Suppressor macrophage (primary cell): ENCODE results near the gene HACD2.

ENCODE experiments used
- DNase-seq, 4 experiments: peaks; one replicate each; pipeline ENCODE4 v3.0.0-alpha.2; 2020 to 2022

HACD2 gene

DNA sequence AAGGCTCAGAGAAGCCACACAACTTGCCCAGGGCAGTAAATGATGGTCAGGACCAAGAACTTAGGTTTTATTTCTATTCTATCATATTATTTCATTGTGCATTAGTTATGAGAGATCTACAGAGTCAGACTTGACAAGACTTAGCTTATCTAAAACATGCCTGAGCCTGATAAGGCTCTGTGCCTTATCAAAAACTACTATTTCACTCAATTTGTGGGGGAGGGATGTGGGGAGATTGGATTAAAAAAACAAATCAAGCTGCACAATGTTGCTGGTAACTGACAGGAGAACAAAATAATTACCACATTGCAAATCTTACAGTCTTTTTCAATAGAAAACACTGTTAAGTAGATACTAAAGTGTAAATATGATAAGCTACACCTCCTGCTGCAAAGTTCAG lies 16.0 kb downstream of the HACD2 start:
- DNase-seq, result no peak

DNA sequence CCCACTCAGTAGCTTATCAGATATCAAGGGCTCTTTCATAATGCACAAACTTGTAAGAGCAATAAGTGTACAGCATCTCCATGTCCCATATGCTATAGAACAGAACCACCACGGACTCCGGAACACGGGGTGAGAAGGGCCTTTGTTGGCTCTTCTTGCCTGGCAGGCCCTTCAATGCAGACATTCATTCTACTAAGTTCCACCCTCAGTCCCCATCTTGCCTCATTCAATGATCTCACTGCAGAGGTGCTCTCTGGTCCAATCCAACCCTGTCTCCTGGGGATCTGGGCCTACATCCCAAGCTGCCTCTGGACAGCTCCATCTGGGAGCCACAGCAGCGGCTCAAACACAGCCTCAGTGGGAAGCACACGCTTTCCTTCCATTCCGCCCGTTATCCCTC lies 16.8 kb downstream of the HACD2 start:
- no peak for DNase-seq

DNA sequence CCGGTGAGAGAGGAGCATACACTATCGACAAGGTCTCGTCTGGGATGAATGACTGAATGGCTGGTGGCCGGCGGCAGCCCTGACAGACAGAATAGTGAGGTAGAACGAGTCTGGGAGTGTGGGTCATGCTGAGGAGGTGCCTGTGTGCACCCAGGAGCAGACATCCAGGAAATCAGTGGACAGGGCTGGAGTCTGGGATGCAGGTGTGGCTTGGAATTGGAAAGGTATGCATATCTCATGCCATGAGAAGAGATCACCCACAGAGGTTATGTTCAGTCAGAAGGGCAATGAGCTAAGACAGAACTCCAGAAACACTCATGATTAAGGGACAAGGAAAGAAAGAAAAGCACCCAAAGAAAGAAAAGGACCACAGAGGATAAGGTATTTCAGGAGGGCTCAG lies 20.8 kb downstream of the HACD2 start:
- no peak for DNase-seq

DNA sequence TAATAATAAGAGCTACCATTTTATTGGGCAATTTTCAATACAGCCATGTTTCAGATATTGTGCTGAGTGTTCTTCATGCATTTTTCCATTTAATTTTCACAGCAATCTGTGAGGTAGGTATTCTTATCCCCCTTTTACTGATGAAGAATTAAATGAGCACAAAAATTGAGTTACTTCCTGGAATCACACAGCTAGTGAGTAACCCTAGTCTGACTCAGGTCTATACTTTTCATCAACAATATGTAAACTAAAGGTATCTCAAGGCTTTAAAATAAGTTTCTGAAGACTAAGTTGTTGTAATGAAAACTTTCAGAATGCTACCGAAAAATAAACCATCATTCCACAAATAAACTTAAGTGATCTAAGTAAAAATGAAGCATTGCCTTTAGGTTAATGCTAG lies 22.3 kb downstream of the HACD2 start:
- DNase-seq, result no peak

DNA sequence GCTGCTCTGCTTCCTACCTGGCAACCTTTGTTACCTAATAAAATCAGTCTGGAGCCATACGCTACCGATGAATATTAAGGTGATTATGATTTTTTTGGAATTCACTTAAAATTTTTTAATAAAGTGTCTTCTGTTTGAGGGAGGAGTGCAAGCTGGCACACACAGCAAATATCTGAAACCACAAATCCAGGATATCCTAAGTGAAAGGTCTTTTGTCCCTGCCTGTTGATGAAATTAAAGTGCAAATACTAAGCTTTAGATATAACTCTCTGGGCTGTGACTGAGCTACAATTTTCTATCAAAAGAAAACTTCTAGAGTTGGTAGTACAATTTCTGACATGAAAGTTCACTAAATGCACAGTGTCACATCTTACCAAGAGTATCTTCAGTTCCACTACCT lies 23.7 kb downstream of the HACD2 start:
- DNase-seq, result no peak

DNA sequence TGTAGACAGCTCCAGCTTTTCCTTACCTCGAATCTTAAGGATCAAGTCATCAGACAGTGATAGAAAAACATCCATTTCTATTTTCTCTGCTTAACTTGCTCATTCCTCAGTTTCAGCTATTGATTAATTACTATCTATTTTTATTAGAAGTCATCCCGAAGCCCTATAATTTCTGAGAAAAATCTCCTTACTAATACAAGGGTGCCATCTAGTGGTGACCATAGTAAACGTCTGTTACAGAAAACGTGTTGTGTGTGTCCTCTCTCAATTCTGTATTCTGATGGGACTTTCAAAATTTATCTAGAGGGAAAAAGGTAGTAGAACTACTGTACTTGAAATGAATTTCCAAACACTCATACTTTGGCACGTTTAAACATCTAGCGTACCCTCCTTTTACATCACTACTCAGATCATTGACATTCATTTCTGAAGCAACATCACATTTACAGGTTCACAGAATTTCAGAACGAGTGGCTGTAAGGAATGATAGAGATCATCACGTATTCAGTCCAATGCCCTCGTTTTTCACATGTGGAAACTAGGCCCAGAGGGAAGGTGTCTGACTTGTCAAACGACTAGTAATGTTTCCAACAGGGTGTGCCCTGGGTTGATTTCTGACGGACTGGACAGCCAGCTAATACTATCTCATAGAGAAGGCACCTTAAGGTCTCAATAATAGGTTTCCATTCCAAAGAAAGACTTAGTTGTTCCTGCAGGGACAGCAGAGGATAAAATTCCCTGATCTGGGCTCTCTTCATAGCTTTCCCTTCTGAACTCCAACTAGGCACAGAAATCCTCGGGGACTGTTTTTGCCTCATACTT lies 25.6 kb downstream of the HACD2 start:
- DNase-seq, result peak; percentile 28 to 84 (median 62)

DNA sequence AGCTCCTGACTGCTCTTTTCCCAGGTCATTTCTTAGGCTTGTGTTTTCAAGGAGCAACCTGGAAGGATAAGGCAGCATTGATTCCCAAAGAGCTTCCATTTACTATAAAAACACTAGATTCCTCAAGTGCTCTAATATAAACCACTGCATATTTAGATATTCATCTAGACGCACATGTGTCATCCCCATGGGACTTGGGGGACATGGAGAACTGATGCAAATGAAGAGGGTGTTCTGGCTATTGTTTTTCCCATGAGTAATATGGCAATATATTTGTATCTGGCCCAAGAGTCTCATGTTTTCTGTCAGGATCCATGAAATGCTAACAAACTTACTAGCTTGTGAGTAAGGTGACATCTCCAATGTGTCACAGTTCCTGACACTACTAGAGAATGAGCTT lies 31.3 kb downstream of the HACD2 start:
- no peak for DNase-seq

DNA sequence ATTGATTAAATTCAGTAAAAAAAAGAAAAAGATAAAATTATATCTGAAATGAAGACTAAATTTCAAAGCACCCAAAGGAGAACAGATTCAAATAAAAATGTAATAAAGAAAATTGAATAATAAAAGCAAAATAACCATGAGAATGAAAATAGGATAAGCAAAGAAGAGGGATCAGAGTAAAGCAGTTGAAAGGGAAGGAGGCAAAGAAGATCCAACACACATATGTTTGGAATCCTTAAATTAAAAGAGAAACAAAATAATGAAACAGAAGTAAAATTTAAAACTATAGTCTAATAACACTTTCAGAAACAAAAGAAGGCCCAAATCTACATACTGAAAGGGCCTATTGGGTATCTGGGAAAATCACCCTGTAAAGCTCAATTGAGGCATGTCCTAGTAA lies 32.1 kb downstream of the HACD2 start:
- no peak for DNase-seq

DNA sequence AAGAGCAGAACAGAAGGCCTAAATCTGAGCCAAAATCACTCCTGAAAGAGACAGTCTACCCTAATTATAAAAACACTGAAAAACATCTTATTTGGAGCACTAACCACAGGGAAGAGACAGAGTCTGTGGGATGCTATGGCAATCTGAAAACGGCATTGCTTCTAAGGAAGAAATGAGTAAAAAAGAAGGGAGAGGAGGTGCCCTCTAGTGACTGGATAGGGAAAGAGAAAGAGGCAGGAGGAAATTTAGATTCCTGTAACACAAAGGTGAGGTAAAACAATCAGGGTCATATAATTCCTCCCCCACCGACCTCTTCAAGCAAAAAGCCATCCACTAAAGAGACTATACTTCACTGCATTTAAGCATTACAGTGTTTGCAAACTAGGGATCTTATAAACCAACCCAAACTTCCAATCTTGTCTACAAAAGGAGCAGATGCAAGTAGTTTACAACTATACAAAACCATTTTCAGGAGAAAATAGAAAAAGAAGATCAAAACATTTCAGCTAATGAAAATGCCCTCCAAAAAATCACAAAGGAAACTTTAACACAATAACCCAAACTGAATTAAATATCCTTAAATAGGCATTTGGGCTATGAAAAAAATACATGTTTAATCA lies 32.6 kb downstream of the HACD2 start:
- peak in 2 of 4 experiments; percentile 9 to 24 for DNase-seq

DNA sequence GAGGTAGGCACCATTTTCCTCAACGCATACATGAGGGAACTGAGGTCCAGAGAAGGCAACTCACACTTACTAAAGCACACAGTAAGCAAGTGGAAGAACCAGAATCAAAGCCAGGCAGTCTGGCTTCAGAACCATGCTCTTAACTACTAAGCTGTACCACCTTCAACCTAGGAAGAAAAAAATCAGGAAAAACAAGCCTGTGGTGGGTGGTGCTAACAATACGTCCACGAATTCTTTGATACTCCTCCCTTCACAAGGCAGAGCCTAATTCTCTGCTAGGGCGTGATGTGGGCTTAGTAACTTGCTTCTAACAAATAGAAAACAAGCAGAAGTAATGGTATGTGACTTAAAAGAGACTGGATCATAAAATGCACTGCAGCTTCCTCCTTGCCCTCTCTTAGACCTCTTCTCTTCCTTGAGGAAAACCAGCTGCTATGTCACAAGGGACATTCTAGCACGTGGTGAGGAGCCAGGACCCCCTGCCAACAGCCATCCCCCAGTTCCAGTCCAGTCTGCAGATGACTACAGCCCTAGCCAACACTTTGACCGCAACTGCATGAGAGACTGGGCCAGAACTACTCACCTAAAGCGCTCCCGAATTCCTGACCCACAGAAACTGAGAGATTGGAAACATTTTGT lies 36.9 kb downstream of the HACD2 start:
- DNase-seq, result no peak

DNA sequence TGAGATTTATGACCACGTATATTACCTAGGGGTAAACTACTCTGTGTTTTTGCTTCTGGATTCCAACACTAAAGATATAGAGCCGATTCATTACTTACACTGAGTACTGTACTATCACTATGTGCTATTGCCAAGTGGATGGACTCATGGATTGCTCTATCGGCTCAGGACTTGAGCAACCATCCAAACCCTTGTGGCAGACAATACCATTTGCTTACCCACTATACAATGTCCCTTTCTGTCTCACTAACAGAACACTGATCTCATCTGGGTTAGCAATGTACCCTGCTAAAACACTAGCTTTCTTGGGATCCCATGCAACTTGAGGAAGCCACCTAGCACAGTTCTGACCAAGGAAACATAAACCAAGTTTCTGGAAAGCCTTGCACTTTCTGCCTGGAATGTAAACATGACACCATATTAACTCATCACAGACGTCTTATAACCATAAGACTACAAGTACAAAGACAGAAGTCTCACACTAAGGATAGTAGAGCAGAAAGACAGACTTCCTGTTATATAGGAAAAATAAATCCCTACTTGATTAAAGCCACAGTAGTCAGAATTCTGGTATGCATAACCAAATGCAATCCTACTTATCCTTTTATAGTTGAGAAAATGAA lies 38.6 kb downstream of the HACD2 start:
- DNase-seq, result no peak

DNA sequence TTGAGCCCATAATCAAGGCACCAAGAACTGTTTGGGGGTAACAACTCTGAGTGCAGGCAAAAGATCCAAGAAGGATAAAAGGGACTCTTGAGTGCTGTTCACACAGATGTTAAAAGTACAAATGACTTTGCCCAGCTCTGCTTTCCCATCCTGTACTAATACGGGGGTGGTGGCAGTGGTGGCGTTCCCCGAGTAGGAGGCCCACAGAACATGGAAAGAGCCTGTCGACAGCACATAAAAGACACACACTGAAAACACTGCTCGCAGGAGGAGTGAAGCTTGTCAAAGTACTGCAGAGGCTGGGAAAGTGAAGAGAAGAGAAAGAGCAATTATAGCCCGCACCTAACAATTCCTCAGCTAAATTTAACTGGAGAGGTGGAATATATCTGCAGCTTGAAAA lies 40.9 kb downstream of the HACD2 start:
- DNase-seq, result no peak

DNA sequence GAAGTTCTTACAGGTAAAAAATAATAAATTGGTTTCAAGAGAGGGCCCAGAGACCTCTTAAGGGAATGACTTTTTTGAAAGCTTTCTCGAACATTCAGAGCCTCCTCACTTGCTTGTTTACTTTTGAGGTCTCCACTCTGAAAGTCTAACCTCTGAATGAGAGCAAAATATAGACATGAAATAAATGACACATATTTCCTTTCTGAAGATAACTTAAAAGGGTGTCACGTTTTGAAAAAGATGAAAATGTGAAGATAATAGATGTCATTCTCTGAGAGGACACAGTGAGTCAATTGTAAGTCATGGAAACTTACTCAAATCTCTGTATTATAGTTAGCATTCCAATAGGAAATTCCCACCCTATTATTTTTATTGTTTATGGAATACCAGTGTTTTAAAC lies 44.6 kb downstream of the HACD2 start:
- no peak for DNase-seq

DNA sequence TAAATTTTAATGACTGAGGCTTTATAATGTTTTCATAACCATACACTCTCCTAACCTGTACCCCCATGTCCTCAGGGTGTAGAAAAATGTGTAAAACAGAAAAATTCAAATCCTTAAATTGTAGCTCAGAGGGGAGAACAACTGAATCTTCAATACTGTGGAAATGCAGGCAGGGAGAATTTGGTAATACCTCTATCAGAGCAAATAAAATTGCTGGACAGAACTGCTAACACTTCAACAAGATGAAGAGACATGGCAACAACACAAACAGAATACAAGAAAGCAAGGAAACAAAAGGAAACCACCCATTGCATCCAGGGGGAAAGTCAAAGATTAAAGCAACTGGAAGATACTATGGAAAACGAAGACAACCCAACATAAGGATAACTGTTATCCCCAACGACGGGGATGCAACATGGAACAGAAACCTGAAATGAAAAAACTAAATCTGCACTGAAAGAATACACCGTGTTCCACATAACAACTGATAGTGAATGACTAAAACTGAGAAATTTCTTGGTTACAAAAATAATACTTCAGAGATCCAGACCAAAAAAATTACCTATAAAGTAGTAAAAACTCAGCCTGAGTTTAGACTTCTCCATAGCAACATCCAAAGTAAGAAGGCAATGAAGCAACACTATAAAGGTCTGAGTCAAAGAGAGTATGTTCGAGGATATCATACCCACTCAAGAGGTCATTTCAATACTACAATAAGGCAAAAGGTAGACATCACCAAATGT lies 48.5 kb downstream of the HACD2 start:
- DNase-seq, result no peak

DNA sequence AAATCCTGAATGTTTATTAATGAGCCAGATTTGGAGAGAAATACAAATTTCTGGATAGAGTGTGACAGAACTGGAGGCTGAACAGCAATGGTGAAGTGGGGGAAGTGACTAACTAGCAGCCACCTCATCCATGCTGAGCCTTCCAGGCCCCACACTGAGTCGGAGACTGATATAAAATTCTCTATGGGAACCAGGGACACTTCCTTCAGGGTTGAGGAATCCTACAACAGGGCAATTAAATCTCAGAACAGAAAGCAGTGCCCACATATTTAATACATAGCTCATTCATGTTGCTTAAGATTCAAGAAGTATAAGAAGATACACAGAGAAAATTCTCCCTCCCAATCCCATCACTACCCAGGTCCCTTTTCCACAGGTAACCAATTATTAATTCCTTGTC lies 49.3 kb downstream of the HACD2 start:
- DNase-seq, result no peak

DNA sequence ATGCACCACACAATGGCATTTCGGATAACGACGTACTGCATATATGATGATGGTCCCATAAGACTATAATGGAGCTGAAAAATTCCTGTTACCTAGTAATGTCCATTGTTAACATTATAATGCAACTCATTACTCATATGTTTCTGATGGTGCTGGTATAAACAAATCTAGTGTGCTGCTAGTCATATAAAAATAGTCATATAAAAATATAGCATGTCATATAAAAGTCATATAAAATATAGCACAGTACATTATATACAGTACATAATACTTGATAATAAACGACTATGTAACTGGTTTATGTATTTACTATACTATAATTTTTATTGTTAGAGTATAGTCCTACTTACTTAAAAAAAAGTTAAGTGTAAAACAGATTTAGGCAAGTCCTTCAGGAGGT lies 50.6 kb downstream of the HACD2 start:
- no peak for DNase-seq

DNA sequence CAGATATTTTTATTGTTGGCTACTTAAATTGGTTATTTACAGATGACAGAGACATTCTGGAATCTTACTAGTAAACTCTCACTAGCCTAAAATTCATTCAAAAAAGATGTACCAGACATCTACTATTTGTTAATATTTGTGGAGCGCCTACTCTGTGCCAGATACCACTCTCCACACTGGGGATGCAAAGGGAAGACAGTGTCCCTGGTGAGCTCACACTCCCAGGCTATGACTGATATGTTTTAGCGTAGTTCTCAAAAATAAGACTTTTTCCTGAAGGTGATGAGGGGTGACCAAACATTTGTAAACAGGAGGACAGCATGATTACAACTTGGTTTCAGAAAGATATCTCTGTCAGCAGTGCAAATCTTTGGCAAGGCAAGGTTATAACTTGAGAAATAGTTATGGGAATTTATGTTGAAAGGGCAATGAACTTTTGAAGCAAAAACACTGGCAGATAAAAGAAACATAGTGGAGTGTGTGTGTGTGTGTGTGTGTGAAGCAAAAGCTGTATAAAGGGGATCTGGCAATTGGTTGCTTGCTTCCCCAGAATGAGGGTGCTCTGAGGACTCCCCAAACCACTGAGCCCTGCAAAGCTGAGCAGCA lies 51.2 kb downstream of the HACD2 start:
- no peak for DNase-seq

DNA sequence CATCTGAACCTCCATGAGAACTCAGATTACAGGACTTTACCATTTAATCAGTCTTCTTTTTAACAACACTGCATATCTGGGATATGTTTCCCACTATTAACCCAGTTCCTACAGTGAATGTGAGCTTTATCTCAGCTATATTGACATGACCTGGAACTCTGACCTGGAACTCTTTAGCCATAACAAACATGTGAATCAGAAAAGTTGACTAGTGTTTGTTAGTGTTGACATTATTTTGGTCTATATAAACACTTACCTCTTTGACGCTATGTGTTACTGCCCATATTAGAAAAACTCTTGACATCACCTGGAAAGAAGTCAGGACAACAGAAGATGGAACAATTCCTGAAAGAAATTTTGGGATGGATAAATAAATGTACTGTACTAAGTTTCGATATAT lies 56.7 kb downstream of the HACD2 start:
- no peak for DNase-seq

DNA sequence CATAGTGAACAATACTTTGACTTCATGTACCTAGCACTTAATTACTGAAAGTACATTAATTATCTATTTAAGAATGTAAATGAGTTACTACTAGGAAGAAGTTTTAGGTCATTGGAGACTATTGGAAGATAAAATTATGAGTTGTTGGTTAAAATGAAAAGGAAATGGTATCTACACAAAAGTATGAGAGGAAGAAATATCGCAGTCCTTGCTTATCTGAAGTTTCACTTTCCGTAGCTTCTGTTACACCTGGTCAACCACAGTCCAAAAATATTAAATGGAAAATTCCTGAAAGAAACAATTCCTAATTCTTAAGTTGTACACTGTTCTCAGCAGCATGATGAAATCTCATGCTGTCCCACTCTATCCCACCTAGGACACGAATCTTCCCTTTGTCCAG lies 57.8 kb downstream of the HACD2 start:
- DNase-seq, result no peak

DNA sequence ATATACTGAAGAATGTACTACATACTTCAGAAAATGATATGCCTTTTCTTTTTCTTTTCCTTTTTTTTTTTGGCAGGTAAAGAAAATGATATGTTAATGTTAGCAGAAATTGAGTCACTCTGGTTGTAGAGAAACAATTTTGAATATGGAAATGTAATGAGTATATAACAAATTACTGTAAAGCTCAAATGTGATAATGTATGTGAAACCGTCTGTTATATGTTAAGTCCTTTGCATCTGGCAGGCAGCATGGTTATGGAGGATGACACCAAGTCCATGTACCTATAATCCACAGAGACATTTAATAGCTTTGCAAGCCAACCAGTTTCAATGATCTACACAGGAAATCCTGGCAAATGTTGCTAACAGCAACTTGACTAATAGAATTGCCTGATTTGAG lies 58.4 kb downstream of the HACD2 start:
- no peak for DNase-seq

DNA sequence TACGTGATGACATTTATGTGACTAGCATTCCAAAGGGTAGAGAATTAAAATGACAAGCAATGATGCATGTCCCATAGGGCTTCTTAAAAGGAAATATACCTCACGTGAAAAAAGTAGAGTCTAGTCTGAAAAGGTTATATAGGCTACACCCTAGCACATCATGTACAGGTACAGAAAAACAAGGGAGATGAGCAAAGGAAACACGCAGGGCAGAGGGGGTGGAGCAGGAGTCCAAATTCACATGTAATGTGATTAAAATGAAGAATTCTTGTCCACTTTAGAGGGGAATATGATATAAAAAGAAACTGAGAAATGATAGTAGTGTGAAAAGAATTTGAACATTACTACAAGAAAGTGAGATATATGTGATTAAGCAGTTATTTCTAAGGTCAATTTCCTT lies 59.4 kb downstream of the HACD2 start:
- DNase-seq, result no peak

DNA sequence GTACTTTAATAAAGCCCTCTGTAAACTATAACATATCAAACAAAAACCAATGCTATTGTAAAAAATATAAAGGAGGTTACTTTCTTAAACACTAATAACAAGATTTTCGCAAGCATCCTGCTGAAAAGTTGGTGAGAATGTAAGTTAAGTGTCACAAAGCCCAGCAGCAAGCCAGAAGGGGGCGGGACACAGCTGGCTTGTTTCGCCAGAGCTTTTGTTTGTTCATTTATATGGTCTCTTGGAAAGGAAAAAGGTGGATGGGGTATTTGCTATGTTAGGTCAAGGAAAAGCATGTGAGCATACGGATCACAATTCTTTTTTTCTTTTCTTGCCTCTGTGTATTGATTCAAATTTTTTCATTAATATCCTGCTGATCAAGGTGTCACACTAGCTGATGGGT lies 59.9 kb downstream of the HACD2 start:
- DNase-seq, result no peak

DNA sequence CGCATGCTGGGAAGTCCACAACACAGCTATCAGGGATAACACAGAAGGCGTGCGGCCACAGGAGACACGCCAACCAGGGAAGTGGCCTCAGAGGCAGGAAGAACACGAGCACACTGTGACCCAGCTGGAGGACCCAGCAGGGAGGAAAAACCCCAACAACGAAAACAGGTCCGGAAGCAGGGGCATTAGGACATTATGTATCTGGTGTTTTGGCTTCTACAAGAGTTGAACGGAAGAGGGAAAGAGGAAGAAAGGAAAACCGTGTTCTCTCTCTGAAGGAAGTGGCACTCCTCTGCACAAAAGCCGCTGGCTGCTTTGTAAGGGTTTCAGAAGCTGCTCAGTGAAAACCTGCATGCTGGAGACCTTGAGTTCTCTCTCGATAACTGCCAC lies 61.8 kb downstream of the HACD2 start:
- DNase-seq, result peak; percentile 37 to 60 (median 55)
